Mammary epithelial cell (primary cell): ENCODE results near the gene PEA15.

ENCODE experiments used
- CTCF ChIP-seq, 2 donors: IDR thresholded peaks in 1 of 2; conservative IDR thresholded peaks in 1 of 2; 2 replicates each; pipeline ENCODE4 v1.5.1; 2011 to 2012; ENCODE audit warnings: inconsistent platforms in 2 of 2, low read length in 2 of 2, mild to moderate bottlenecking in 2 of 2, control low read depth in 1 of 2, low read depth in 1 of 2; ENCODE audit not compliant: insufficient read depth in 1 of 2; ENCODE audit errors: extremely low read depth in 1 of 2
- EZH2 ChIP-seq: IDR thresholded peaks from 2 replicates; pipeline ENCODE4 v1.6.1; 2012; ENCODE audit warnings: low read length, inconsistent platforms, borderline replicate concordance

DNA sequence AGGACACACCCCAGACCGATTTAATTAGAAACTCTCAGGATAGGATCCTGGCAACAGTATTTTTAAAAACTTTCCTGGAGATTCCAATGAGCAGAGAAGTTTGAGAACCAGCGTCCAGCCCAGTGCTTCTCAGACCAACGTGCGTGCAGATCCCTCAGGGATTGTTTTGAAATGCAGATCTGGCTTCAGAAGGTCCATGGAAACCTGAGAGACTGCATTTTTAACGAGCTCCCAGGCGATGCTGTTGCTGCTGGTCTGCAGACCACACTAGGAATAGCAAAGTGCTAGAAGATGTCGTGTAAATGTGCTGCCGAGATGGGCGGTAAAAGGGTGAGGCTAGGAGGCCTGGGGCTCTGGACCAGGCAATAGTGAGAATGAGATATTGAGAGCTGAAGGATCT, 33.2 kb upstream of the PEA15 start:
- TF ChIP-seq CTCF (conservative IDR thresholded peaks at IDR 0.05 in 1 of 2, IDR thresholded peaks at IDR 0.05 in 1 of 2; ENCODE audit: extremely low read depth in 1 of 2, insufficient read depth in 1 of 2, low read depth in 1 of 2, low read length in 2 of 2) (no peak), EZH2 (no peak)
